HG03520 (cell line): Measurements from ENCODE around the gene STAT1.

ENCODE experiments used
- ATAC-seq: cut with Tn5 transposase; IDR thresholded peaks from one replicate; pipeline ENCODE4 v1.9.1; 2021; ENCODE audit warnings: mild to moderate bottlenecking, moderate library complexity; ENCODE audit not compliant: unreplicated experiment

The STAT1 gene

DNA sequence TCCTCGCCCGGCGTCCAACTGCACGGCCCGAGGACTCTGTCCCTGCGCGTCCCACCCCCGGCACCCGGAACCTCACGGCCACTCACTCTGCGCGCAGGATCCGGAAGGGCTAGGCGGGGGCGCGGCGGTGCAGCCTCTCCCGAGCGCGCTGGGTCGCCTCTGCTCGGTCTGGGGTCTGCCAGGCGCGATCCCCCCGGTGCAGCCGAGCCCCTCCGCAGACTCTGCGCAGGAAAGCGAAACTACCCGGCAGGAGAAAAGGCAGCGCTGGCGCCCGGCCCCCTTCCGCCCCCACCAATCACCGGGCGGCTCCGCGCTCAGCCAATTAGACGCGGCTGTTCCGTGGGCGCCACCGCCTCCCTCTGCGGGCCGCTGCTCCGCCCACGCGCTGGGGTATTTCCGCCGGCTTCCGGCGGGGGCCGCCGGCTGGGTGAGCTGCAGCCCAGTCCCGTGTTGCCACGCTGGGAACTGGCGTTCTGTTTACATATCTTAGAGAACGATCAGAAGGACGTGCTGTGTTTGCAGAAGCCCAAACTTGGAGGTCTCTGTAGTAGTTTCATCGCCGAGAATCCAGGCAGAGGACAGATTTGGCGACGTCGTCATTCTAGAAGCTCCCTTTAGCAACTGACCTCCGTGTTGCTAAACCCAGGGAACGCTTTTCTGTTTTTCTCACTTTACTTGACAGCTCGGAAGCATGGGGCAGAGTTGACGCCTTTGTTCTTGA lies at the start of gene STAT1:
TSS of gene STAT1 (minus strand) at position 240 of the 721 bp plus-strand sequence. CDS start 4,168 bp downstream, outside the sequence.
- ATAC-seq = peak; percentile 78

- ATAC-seq = no peak
Measured at GRCh38 chr2:191063584-191063983, 49.6 kb upstream of the STAT1 start.

DNA sequence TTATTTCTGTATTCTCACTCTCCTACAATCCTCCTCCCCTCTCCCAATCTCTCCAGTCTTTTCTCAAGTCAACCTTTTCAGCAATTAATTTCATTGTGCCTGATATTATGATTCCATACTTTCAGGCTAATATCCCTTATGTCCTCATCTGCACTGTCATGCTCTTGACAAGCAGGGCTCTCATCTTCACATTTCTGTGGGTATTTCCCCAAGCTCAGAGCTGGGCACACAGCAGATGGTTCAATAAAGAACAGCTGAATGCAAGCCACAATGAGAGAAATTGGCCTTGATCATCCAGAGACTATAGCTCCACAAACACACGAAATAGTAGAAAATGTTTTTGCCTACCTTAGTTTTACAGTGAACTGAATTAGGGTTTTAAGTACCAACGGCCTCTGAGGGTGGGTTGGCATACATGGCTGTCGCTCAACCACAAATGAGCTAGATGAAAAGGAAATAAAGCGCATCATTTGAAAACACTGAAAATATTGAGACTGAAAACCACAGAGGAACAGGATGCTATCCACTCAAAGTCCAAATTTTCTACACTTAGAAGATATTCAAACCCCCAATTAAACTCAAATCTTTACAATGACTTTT lies 47.5 kb upstream of the STAT1 start:
- ATAC-seq = no peak

DNA sequence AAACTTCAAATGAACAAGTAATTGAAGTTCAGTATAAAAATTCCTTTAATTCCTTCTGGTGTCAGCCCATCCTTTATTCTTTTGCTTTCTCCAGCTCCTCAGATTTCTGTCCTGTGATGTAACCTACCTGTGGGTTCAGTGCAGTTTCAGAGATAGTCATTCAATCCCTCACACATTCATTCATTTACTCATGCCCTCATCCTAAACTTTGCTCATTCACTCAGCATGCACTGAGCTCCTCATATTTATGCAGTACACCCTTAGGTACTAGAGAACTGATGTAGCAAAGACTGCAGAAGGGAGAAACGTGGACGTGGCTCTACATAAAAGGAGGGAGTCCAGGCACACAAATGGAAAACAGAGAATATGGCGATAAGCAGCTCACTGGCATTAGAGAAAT lies 45.3 kb upstream of the STAT1 start:
- no peak for ATAC-seq

DNA sequence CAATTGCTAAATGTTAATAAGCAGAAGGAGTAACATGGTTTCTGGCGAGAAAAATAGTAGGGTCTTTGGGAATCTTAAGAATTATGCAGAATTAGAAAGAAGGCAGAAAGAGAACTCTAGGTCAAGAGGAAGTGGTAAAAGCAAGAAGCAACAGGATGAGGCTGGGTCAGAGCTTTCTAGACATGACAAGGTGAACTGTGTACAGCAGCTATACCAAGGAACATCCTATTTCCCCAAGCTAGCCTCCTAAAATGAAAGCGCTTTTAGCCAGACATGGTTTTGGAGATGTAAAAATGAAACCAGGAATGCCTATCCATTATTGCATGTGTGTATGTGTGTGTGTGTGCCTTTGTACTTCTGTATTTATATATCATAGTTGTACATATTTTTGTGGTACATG lies 42.3 kb upstream of the STAT1 start:
- no peak for ATAC-seq

- no peak for ATAC-seq
Measured at GRCh38 chr2:191053256-191053655, 39.3 kb upstream of the STAT1 start.

DNA sequence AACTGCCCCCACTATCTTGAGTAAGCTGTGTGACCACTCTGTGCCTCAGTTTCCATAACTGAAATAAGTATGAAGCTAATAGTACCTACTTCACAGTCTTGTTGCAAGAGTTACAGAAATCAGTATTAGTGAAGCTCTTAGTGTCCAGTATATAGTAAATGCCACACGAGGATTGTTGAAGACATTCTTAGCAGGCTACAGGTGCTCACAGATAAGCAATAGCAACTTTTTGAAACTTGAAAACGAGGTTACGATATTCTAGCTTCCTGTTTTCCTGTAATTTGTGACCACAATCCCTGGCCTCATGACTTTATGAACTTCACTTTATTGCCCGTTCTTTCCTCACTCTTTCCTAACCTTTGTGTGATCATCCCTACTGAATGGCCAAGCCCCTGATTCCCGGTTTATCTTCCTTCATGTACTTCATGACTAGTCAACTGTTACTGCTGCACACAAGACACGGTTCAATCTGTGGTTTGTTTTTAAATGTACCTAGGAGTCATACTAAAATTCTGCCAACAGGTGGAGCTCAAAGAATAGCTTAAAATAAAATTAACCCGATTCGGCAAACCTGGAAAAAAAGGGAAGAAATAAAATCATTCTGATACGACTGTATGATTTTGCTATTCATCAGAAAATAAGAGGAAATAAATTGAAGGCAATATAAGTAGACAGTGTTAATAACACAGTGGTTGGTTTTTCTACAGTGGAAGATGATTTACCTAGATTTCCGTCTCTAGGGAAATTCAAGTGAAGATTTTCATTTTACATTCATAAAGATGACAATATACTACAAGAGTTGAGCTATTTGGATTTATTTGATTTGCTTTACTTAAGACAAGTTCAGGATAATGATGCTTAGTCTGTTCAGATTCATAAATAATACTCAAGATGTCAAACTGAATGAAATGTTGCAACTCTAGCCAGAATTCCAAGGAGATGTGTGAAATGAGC lies 38.1 kb upstream of the STAT1 start:
- ATAC-seq = no peak

DNA sequence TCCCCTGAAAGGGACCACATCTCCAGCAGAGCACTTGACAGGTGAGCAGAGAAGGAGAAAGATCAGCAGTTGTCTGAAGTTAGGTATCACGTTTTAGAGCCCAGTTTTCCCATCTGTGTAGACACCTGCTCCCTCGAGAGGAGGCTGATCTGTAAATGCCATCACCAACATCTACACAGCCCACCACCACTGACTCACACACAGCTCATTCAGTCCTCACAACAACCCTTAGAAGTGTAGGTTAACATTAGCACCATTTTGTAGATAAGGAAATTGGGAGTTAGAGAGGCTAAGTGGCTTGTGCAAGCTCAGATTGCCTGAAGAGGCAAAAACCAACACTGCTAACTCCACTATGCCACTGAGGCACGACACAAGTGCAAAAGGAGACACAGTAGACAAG lies 37.2 kb upstream of the STAT1 start:
- ATAC-seq = no peak

DNA sequence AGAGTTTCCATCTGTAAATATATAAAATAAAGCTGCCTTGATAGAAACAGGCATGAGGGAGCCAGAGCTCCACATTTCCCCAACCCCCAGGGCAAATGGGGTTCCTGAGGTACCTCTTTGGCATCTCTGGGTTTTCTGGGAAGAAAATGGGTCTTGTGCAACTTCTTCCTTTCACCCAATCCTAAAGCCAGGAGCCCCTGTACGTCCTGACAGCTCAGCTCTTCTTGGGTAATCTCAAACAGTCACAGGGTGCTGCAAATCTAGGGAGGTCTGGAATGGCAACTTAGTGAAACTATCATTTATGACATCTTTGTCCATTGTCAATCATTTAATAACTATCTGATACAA lies 36.6 kb upstream of the STAT1 start:
- ATAC-seq = no peak

DNA sequence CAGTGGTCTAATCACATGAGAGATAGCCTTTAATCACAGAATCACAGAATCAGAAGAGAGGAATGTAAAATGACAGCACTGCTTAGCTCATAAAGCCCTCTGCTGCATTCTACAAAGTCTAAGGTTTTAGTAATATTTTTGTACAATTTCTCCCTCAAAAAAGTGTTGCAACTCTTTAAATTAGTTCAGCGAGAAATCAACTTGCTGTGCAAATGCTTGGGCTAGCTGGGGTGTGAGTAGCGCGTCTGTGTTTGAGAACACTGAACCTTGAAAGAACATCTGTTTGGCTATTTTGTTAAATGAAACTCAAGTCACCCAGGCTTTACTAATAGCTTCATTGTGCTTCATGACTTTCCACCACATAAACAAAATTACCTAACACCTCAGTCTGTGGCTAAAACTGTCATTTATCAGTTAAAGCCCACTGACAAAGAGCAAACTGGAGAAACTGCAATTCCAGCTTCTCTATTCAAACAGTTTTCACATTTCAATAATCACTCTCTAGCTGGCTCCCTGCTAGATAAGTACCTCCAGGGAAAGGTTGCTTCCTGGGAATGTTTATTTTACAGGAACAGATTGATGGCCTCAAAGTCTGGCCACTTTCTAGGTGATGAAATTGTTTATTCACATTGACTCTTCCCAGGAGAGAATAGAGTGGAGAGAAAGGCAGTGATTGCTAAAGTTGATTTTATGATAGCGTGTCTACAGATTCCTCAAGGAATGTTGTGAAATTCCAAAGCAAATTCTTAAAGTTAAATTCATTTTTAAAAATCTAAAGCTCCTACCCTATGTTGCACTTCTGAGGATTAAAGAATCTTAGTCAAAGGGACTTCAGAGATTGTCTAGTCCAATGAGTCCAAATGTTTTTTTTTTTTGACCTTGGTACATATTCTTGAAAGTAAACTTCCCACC lies 36.0 kb upstream of the STAT1 start:
- no peak for ATAC-seq

DNA sequence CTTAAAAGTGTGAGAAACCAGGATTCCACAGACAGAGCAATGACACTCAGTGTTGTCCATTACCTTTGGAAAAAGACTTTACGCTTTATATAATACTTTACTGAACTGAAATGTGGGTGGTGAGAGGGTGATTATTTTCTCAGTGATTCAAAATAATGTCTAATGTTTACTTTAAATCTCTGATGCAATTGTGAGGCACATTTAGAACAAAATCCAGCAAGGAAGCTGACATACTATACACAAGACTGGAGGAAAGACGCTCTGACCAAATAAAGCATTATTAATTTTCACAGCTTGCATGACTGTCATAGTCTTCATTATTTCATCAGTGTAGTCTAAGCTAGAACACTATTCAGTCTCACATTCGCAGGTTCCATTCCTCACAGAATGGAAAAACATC lies 34.1 kb upstream of the STAT1 start:
- no peak for ATAC-seq

GRCh38 chr2:191045141-191045540 lies 31.2 kb upstream of the STAT1 start:
- ATAC-seq = no peak

- no peak for ATAC-seq
Measured at GRCh38 chr2:191043438-191043837, 29.5 kb upstream of the STAT1 start.

GRCh38 chr2:191041418-191042161 lies 27.6 kb upstream of the STAT1 start:
- ATAC-seq = no peak

- no peak for ATAC-seq
Measured at GRCh38 chr2:191039616-191040015, 25.6 kb upstream of the STAT1 start.

DNA sequence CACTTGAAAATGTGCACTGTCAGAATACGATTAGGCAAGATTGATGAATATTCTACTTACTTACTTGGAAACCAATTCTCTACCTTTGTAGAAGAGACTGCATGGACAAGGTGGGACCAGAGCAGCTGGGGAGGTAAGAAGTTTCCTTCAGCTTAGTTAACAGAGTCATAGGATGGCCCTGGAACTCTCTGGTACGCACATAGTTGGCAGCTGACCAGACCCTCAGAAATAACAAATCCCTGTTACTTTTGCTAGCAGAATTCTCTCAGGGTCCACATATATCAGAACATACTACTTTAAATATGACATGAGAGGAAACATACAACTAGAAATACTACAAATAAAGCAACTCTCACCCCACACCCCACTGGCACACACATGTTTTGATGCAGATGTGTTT lies 24.8 kb upstream of the STAT1 start:
- no peak for ATAC-seq

DNA sequence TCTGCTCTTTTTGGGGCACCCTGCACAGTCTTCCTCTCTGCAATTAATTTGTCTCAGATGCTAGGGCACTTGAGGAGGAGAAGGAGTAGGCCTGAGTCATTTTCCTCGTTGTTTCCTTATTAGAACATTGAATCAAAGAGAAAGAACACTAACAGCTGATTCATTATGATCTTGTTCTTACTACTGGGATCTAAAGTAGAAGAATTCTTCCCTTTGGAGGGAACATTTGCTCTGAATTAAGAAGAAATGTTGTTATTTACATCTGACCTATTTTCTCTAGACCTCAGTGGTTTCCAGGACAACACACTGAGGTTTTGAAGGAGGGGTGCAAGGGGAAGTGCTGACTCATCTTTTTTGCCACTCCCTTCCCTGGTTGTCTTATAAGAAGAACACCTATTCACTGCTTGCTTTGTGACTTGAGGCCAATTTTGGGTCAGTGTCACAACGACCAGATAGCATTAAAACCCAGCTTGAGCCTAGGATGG lies 24.3 kb upstream of the STAT1 start:
- ATAC-seq = peak; percentile 76

GRCh38 chr2:191037351-191037750 lies 23.4 kb upstream of the STAT1 start:
- no peak for ATAC-seq

GRCh38 chr2:191036363-191036762 lies 22.4 kb upstream of the STAT1 start:
- ATAC-seq = no peak
